IMR-90 (cell line): Measurements from ENCODE around the gene SERPINB4. TPM values are rescaled to one million over a fixed set of nuclear protein-coding genes. Genes with fewer than 3 reads are reported as not detected.

ENCODE experiments used
- ATAC-seq: fragments of 200-7000 bp; cut with Tn5 transposase; 2 replicates; pipeline ENCODE4 v1.9.1; 2020; ENCODE audit warnings: low read depth, mild to moderate bottlenecking, moderate library complexity
- BruUV-seq: library from RNA; stranded (reverse); fragments of 400-500 nt; replicated peaks from 2 replicates; lab custom pipeline; 2021; lab: Mats Ljungman, UMichigan
- CTCF ChIA-PET: fragments of 300-600 bp; formaldehyde crosslinking; extraction: SDS; loops from one replicate; lab custom pipeline; 2021; ENCODE audit warnings: antibody characterized with exemption; lab: Yijun Ruan, JAX
- POLR2A ChIA-PET: fragments of 300-600 bp; sonication (Branson Sonifier 250); formaldehyde crosslinking; loops from one replicate; lab custom pipeline; 2022; ENCODE audit warnings: antibody characterized with exemption; ENCODE audit not compliant: unreplicated experiment; lab: Charles Lee
- DNase-seq: peaks from one replicate; pipeline ENCODE4 v3.0.0; 2013
- H2AFZ ChIP-seq: replicated peaks from 2 replicates; pipeline ENCODE3; 2013; ENCODE audit warnings: low read length, mild to moderate bottlenecking; ENCODE audit not compliant: poor library complexity
- H2AK5ac ChIP-seq: 2 replicates; pipeline ENCODE4 v1.6.1; 2013; ENCODE audit warnings: low read depth, low read length, inconsistent platforms
- H2AK9ac ChIP-seq: replicated peaks from 2 replicates; pipeline ENCODE3; 2013; ENCODE audit warnings: mild to moderate bottlenecking, low read depth, low read length, moderate library complexity; ENCODE audit not compliant: poor library complexity
- H2BK120ac ChIP-seq: 2 replicates; pipeline ENCODE4 v1.6.1; 2013; ENCODE audit warnings: low read depth, low read length, inconsistent platforms
- H2BK15ac ChIP-seq: 3 replicates; pipeline ENCODE4 v1.6.1; 2013; ENCODE audit warnings: low read depth, low read length, inconsistent platforms
- H2BK20ac ChIP-seq: 2 replicates; pipeline ENCODE4 v1.6.1; 2013; ENCODE audit warnings: low read depth, mild to moderate bottlenecking, inconsistent platforms, low read length, moderate library complexity
- H2BK5ac ChIP-seq: 2 replicates; pipeline ENCODE4 v1.6.1; 2013; ENCODE audit warnings: mild to moderate bottlenecking, low read depth, low read length, inconsistent platforms; ENCODE audit not compliant: poor library complexity, severe bottlenecking
- H3K14ac ChIP-seq: replicated peaks from 2 replicates; pipeline ENCODE4 v1.6.1; 2013; ENCODE audit warnings: low read depth, low read length, inconsistent platforms
- H3K18ac ChIP-seq: 2 replicates; pipeline ENCODE4 v1.6.1; 2013; ENCODE audit warnings: low read depth, low read length, control low read depth
- H3K23ac ChIP-seq: 2 replicates; pipeline ENCODE4 v1.6.1; 2013; ENCODE audit warnings: low read depth, low read length, inconsistent platforms
- H3K27ac ChIP-seq: 2 replicates; pipeline ENCODE4 v1.5.1; 2013; ENCODE audit warnings: mild to moderate bottlenecking, control low read depth, low read length; ENCODE audit not compliant: insufficient read depth
- H3K27me3 ChIP-seq: 2 replicates; pipeline ENCODE4 v1.6.1; 2013; ENCODE audit warnings: low read length; ENCODE audit not compliant: control insufficient read depth, insufficient read depth
- H3K36me3 ChIP-seq: 2 replicates; pipeline ENCODE4 v1.6.1; 2013; ENCODE audit warnings: low read length, mixed read lengths; ENCODE audit not compliant: control insufficient read depth, insufficient read depth
- H3K4ac ChIP-seq: 2 replicates; pipeline ENCODE4 v1.6.1; 2013; ENCODE audit warnings: low read depth, low read length, inconsistent platforms
- H3K4me1 ChIP-seq: 2 replicates; pipeline ENCODE4 v1.6.1; 2013; ENCODE audit warnings: low read length, mixed read lengths; ENCODE audit not compliant: control insufficient read depth, insufficient read depth
- H3K4me2 ChIP-seq: 2 replicates; pipeline ENCODE4 v1.6.1; 2013; ENCODE audit warnings: low read depth, mild to moderate bottlenecking, control low read depth, low read length, moderate library complexity
- H3K4me3 ChIP-seq: 2 replicates; pipeline ENCODE4 v1.5.1; 2013; ENCODE audit warnings: low read depth, mild to moderate bottlenecking, control low read depth, low read length, moderate library complexity; ENCODE audit not compliant: insufficient read depth
- H3K56ac ChIP-seq: 2 replicates; pipeline ENCODE4 v1.6.1; 2013; ENCODE audit warnings: low read length, inconsistent platforms; ENCODE audit not compliant: insufficient read depth; ENCODE audit errors: extremely low read depth
- H3K79me1 ChIP-seq, 2 experiments: 2 replicates each; pipeline ENCODE4 v1.6.1; 2013; ENCODE audit warnings: low read length in 2 of 2, inconsistent platforms in 1 of 2, low read depth in 1 of 2
- H3K9ac ChIP-seq: 2 replicates; pipeline ENCODE4 v1.6.1; 2013; ENCODE audit warnings: low read depth, low read length, control low read depth
- H3K9me1 ChIP-seq: 2 replicates; pipeline ENCODE4 v1.6.1; 2013; ENCODE audit warnings: low read length, inconsistent platforms; ENCODE audit not compliant: insufficient read depth
- H3K9me3 ChIP-seq: 2 replicates; pipeline ENCODE4 v1.6.1; 2013; ENCODE audit warnings: low read length; ENCODE audit not compliant: control insufficient read depth, insufficient read depth
- H4K20me1 ChIP-seq: 2 replicates; pipeline ENCODE4 v1.6.1; 2013; ENCODE audit warnings: low read length, inconsistent platforms; ENCODE audit not compliant: insufficient read depth
- H4K5ac ChIP-seq: 2 replicates; pipeline ENCODE4 v1.6.1; 2013; ENCODE audit warnings: mild to moderate bottlenecking, low read depth, low read length, control low read depth
- H4K8ac ChIP-seq, 2 experiments: 2 replicates each; pipeline ENCODE4 v1.6.1; 2013; ENCODE audit warnings: low read depth in 2 of 2, low read length in 2 of 2, control low read depth in 1 of 2, inconsistent platforms in 1 of 2
- H4K91ac ChIP-seq: 2 replicates; pipeline ENCODE4 v1.6.1; 2013; ENCODE audit warnings: low read depth, low read length, inconsistent platforms; ENCODE audit not compliant: insufficient read depth
- BHLHE40 ChIP-seq: fragments of 150-350 bp; IDR thresholded peaks from 2 replicates; pipeline ENCODE4 v1.6.1; 2016; ENCODE audit warnings: mild to moderate bottlenecking, low read depth, low read length
- CTCF ChIP-seq: conservative IDR thresholded peaks from 2 replicates; pipeline ENCODE4 v1.5.1; 2012; ENCODE audit warnings: mild to moderate bottlenecking, low read depth, low read length, improper control_type of control experiment
- ELK1 ChIP-seq: fragments of 150-350 bp; IDR thresholded peaks from 2 replicates; pipeline ENCODE4 v1.6.1; 2016; ENCODE audit warnings: low read depth, mild to moderate bottlenecking, low read length, moderate library complexity, borderline replicate concordance
- MXI1 ChIP-seq: IDR thresholded peaks from 2 replicates; pipeline ENCODE4 v1.6.1; 2012; ENCODE audit warnings: low read depth, mild to moderate bottlenecking, low read length, moderate library complexity, borderline replicate concordance
- dilution Hi-C: fragments of 300-500 bp; cut with HindIII; formaldehyde crosslinking; loops from one replicate; pipeline ENCODE4 v1.14.3; 2018; ENCODE audit warnings: low sequenced_read_pairs; ENCODE audit not compliant: unreplicated experiment
- in situ Hi-C: fragments of 300-500 bp; cut with MboI; formaldehyde crosslinking; loops from 3 replicates; pipeline ENCODE4 v1.14.3; 2019; ENCODE audit warnings: low sequenced_read_pairs, inconsistent platforms, mixed read lengths
- intact Hi-C: fragments of 100-400 bp; cut with micrococcal nuclease; formaldehyde crosslinking; loops from 2 replicates; pipeline ENCODE4 v1.10.0; 2022
- polyA plus RNA-seq, 3 experiments: library from polyadenylated mRNA; depleted of rRNA; stranded (reverse); fragments of >200 nt; gene quantifications; 2 replicates each; pipeline ENCODE4 v1.2.3, GENCODE V29; 2012; ENCODE audit warnings: low replicate concordance in 1 of 3
- total RNA-seq: library from RNA; depleted of rRNA; stranded (reverse); fragments of >200 nt; gene quantifications from 2 replicates; pipeline ENCODE4 v1.2.3, GENCODE V29; 2012

SERPINB4 gene
- total and polyA plus RNA-seq, 2 of the 4 experiments (the other 2 are of a cell fraction), result not detected

GRCh38 chr18:63627819-63628218 lies 16.2 kb downstream of the SERPINB4 start:
- no peaks in the 10 kb centered on the region for H3K4me1 ChIP-seq
- no peak overlapping the region for H4K91ac ChIP-seq
- H3K4ac ChIP-seq, result no peak overlapping the region
- H2BK20ac ChIP-seq, result no peak overlapping the region
- H3K23ac ChIP-seq, result no peak overlapping the region
- ChIA-PET POLR2A (no interaction called here), CTCF (no interaction called here)
- DNase-seq (no peak), ATAC-seq (no peak)
- no peak overlapping the region for H2BK120ac ChIP-seq
- intact Hi-C loops (no loop called here), dilution Hi-C loops (no loop called here), in situ Hi-C loops (no loop called here)
- no peak overlapping the region for H2AFZ ChIP-seq
- H3K4me2 ChIP-seq, result no peak overlapping the region
- H2BK5ac ChIP-seq, result no peak overlapping the region
- no peak overlapping the region for H3K4me3 ChIP-seq
- H4K5ac ChIP-seq, result no peak overlapping the region
- TF ChIP-seq ELK1 (no peak), MXI1 (no peak), BHLHE40 (no peak), CTCF (no peak)
- peaks cover 18% of the 10 kb centered on the region for H3K9me3 ChIP-seq
- no peak overlapping the region for H3K56ac ChIP-seq
- H2AK5ac ChIP-seq, result no peak overlapping the region
- no peak overlapping the region for H3K9ac ChIP-seq
- no peak overlapping the region for H3K14ac ChIP-seq
- H4K20me1 ChIP-seq, result no peaks in the 10 kb centered on the region
- BruUV-seq, result no TSS peak
- no peaks in the 10 kb centered on the region for H3K27me3 ChIP-seq
- H2BK15ac ChIP-seq, result no peak overlapping the region
- H3K9me1 ChIP-seq, result no peaks in the 10 kb centered on the region
- no peak overlapping the region for H3K18ac ChIP-seq
- H3K36me3 ChIP-seq, result no peaks in the 10 kb centered on the region
- H3K27ac ChIP-seq, result no peak overlapping the region
- no peak overlapping the region for H2AK9ac ChIP-seq
- no peak overlapping the region for H4K8ac ChIP-seq
- no peaks in the 10 kb centered on the region for H3K79me1 ChIP-seq
